Pancreas (tissue), 10 donors: ENCODE data around the gene CIROP. TPM values are rescaled to one million over a fixed set of nuclear protein-coding genes. Genes with fewer than 3 reads are reported as not detected.

ENCODE experiments used
- ATAC-seq, 4 donors: fragments of 200-7000 bp; cut with Tn5 transposase; one replicate each; pipeline versions ENCODE4 v1.8.0 to v1.9.1; 2020; ENCODE audit warnings: mild to moderate bottlenecking in 4 of 4, moderate library complexity in 4 of 4
- DNase-seq, 6 donors: peaks; one replicate each; pipeline ENCODE4 v3.0.0-alpha.2; 2020
- FAIRE-seq: peaks from 2 replicates; lab custom pipeline; 2012; peaks lifted over from hg19 to GRCh38; lab: Jason Lieb, UNC
- H3K27ac ChIP-seq, 4 donors: fragments of 200-600 bp; sonication (generic); 1 replicate in 3 of 4; 2 replicates in 1 of 4; pipeline versions ENCODE4 v1.5.0 to v1.8.0; 2020
- H3K27me3 ChIP-seq, 4 donors: fragments of 200-600 bp; one replicate each; pipeline ENCODE4 v1.8.0; 2021
- H3K36me3 ChIP-seq, 3 donors: fragments of 200-600 bp; sonication (generic) in 1 of 3; one replicate each; pipeline versions ENCODE4 v1.5.0 to v1.8.0; 2020 to 2021
- H3K4me1 ChIP-seq, 3 donors: fragments of 200-600 bp; one replicate each; pipeline ENCODE4 v1.8.0; 2021
- H3K4me3 ChIP-seq, 4 donors: fragments of 200-600 bp; sonication (generic) in 2 of 4; one replicate each; pipeline versions ENCODE4 v1.5.0 to v1.8.0; 2020 to 2021
- H3K9me3 ChIP-seq, 4 donors: fragments of 200-600 bp; one replicate each; pipeline ENCODE4 v1.8.0; 2021
- whole genome bisulfite sequencing, 2 donors: extraction: QIAGEN DNeasy Blood & Tissue Kit; methylation state at CpG; one replicate each; pipeline ENCODE4 v1.1.7; 2013; 5-methylcytosine and 5-hydroxymethylcytosine counted together
- intact Hi-C, 3 donors: fragments of 100-400 bp; cut with DNase I; formaldehyde crosslinking; loops; one replicate each; pipeline versions ENCODE4 v1.11.1 to v1.14.2; 2022
- polyA plus RNA-seq, 2 donors: library from polyadenylated mRNA; stranded (reverse); fragments of 200-250 nt; gene quantifications; one replicate each; pipeline ENCODE4 v1.2.3, GENCODE V29; 2013
- total RNA-seq, 6 donors: library from RNA; stranded (reverse); fragmentation: NEBNext Ultra II Directional in 4 of 6; extraction: Animal tissue kit (Norgen Biotek cat#: 25700) in 4 of 6; gene quantifications; one replicate each; pipeline versions ENCODE4 v1.2.1 to v1.2.4, GENCODE V29; 2021 to 2023
- TF ChIP-seq, protein P1 (sequence below), 4 donors: fragments of 200-600 bp; sonication (generic) in 3 of 4; IDR thresholded peaks; one replicate each; pipeline versions ENCODE4 v1.5.0 to v1.8.0; 2021; ENCODE audit warnings: antibody characterized with exemption in 4 of 4
- donor health status: healthy with polysubstance abuse.
- donor health status: DM: no; HTN: no; CAD: no; lungs with moderate emphysema.
- donor health status: DM: no; HTN: no; CAD: no.
- donor health status: control.
- donor health status: control.
- donor health status: Bipolar disorder and iron deficiency.
- donor health status: DM: yes; HTN: yes; CAD: no.
- donor health status: DM: no; HTN: no; CAD: no.
- donor health status: DM: no; HTN: no; CAD: no.
- donor health status: DM: yes; HTN: yes; CAD: no.

CIROP gene
- total and polyA plus RNA-seq, 8 donors, result not detected

GRCh38 chr14:23137813-23138535 is 33.2 kb upstream of the CIROP start:
- FAIRE-seq, result no peak

DNA sequence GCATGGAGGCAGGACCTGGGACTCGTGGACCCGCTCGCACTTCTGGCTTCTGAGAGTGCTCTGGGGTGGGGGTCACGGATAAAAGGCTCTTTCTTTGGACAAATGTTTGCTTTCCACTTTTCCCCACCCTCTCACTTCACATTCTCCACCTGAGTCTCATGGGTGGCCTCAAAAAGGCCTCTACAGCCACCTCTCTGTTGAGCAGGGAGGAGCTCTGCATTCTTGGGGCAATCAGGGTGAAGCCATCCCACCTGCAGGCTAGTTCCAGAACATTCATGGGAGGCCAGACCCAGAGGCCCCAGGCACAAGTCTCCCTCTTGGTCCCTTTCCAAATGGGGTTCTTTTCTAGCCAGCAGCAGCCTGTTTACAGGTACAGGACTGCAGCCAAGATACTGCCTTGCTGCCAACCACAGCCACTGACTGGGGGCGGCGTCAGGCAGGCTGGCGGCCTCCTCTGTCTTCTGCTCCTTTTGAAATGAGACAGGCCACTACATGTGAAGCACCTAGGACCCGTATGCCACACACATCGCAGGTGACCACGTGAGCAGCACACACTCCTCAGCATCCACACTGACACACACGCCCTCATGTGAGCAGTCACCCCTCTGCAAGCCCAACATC is 32.5 kb upstream of the CIROP start:
- intact Hi-C loops, result no loop called here
- WGBS, 2 donors, result 80 to 84% methylated on average over 11 of the region's 11 CpGs
- Histone ChIP-seq H3K27ac (no peak overlapping the region), H3K4me3 (no peak overlapping the region), H3K9me3 (no peaks in the 10 kb centered on the region), H3K27me3 (no peaks in the 10 kb centered on the region), H3K36me3 (no peaks in the 10 kb centered on the region), H3K4me1 (peaks cover 0 to 8% (median 0%) of the 10 kb centered on the region in 3 donors)
- FAIRE-seq, result no peak
- ATAC-seq, result peak in 1 of 4 donors; percentile 32
- TF ChIP-seq, protein P1, sequence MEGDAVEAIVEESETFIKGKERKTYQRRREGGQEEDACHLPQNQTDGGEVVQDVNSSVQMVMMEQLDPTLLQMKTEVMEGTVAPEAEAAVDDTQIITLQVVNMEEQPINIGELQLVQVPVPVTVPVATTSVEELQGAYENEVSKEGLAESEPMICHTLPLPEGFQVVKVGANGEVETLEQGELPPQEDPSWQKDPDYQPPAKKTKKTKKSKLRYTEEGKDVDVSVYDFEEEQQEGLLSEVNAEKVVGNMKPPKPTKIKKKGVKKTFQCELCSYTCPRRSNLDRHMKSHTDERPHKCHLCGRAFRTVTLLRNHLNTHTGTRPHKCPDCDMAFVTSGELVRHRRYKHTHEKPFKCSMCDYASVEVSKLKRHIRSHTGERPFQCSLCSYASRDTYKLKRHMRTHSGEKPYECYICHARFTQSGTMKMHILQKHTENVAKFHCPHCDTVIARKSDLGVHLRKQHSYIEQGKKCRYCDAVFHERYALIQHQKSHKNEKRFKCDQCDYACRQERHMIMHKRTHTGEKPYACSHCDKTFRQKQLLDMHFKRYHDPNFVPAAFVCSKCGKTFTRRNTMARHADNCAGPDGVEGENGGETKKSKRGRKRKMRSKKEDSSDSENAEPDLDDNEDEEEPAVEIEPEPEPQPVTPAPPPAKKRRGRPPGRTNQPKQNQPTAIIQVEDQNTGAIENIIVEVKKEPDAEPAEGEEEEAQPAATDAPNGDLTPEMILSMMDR (IDR thresholded peaks at IDR 0.05), result no peak
- DNase-seq, result peak in 1 of 6 donors; percentile 44

More at GRCh38 chr14:23137813-23138535, 33.2 kb upstream of the CIROP start:
- intact Hi-C loops, result no loop called here
- H3K27ac ChIP-seq, result no peak overlapping the region
- no peaks in the 10 kb centered on the region for H3K9me3 ChIP-seq
- H3K27me3 ChIP-seq, result no peaks in the 10 kb centered on the region
- DNase-seq, result no peak
- H3K4me3 ChIP-seq, result no peak overlapping the region
- H3K4me1 ChIP-seq, result peaks cover 0 to 12% (median 0%) of the 10 kb centered on the region in 3 donors
- H3K36me3 ChIP-seq, result no peaks in the 10 kb centered on the region
- TF ChIP-seq, protein P1 (IDR thresholded peaks at IDR 0.05), result no peak
- 87% methylated on average over 6 of the region's 6 CpGs for WGBS, 2 donors
- no peak for ATAC-seq

DNA sequence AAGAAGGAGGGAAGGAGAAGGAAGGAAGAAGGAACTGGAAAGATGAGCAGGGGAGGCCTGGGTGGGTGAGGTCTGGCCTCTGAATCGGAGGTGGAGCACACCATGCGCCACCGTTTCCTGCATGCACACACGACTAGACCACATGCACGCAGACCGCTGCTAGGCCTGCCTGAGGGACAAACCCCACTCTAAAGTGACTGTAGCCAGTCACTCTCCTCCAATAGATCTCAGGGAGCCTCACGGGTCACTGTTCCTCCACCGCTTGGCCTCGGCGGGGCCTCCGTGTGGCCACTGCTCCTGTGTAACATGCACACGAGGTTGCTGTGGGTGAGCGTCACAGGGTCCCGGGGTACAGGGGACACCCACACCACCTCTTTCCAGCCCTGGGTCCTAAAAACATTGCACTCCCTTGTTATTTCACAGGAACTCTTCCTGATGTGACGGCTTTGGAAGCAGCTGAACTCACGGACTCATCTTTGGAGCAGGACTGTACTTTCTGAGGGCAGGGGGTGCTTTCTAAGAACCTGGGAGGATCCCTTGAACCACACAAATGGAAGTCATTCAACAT is 31.9 kb upstream of the CIROP start:
- Histone ChIP-seq H3K27me3 (no peaks in the 10 kb centered on the region), H3K4me3 (no peak overlapping the region), H3K4me1 (peaks cover 0 to 1% (median 0%) of the 10 kb centered on the region in 3 donors), H3K9me3 (no peaks in the 10 kb centered on the region), H3K27ac (no peak overlapping the region), H3K36me3 (no peaks in the 10 kb centered on the region)
- FAIRE-seq, result no peak
- ATAC-seq, result no peak
- TF ChIP-seq, protein P1 (IDR thresholded peaks at IDR 0.05), result no peak
- whole genome bisulfite sequencing, 2 donors, result 92 to 96% methylated on average over 16 of the region's 16 CpGs
- DNase-seq, result peak in 1 of 6 donors; percentile 22
- intact Hi-C loops, result no loop called here

GRCh38 chr14:23132970-23133369 is 28.2 kb upstream of the CIROP start:
- Histone ChIP-seq H3K36me3 (no peaks in the 10 kb centered on the region), H3K4me3 (no peak overlapping the region), H3K27ac (no peak overlapping the region), H3K9me3 (no peaks in the 10 kb centered on the region), H3K27me3 (no peaks in the 10 kb centered on the region), H3K4me1 (no peaks in the 10 kb centered on the region)
- intact Hi-C loops, result no loop called here
- ATAC-seq, result no peak
- TF ChIP-seq, protein P1 (IDR thresholded peaks at IDR 0.05), result no peak
- no peak for FAIRE-seq
- WGBS, 2 donors, result 87 to 90% methylated on average over 8 of the region's 8 CpGs
- peak in 1 of 6 donors; percentile 10 for DNase-seq
